Measurements from ENCODE around the gene HNRNPA0.
A peak's percentile ranks its signal among the peaks of the same experiment; 100 is the strongest.
"Not testable (repeated sequence)": the region's sequence is repeated elsewhere in the genome, so short reads cannot be mapped to it uniquely, and the experiment has no call there.

Gene HNRNPA0

GRCh38 chr5:137782984-137783536 is 28.9 kb upstream of the HNRNPA0 start:
- no peak overlapping the region for H2AFZ ChIP-seq (ENCODE audit: low read depth)
- no peak overlapping the region for H3K9ac ChIP-seq
- no peaks in the 10 kb centered on the region for H3K27me3 ChIP-seq (ENCODE audit: insufficient read depth, low read depth)
- H3K4me2 ChIP-seq, result no peak overlapping the region
- TF ChIP-seq CTCF (conservative IDR thresholded peaks at IDR 0.05; ENCODE audit: low read depth, low read length), result no peak
- H3K4me3 ChIP-seq (IDR thresholded peaks at IDR 0.05; ENCODE audit: insufficient read depth, low read depth, low read length), result no peak overlapping the region
- H4K20me1 ChIP-seq (ENCODE audit: insufficient read depth), result no peaks in the 10 kb centered on the region
- H3K79me2 ChIP-seq (ENCODE audit: insufficient read depth, low read depth), result no peaks in the 10 kb centered on the region
- no peaks in the 10 kb centered on the region for H3K36me3 ChIP-seq (ENCODE audit: insufficient read depth)
- H3K27ac ChIP-seq, result no peak overlapping the region
- no peaks in the 10 kb centered on the region for H3K4me1 ChIP-seq (ENCODE audit: low read depth, poor library complexity, severe bottlenecking)

- H3K36me3 ChIP-seq (ENCODE audit: insufficient read depth), result no peaks in the 10 kb centered on the region
- no peak overlapping the region for H3K4me2 ChIP-seq
- H3K9ac ChIP-seq, result no peak overlapping the region
- no peak overlapping the region for H2AFZ ChIP-seq (ENCODE audit: low read depth)
- no peak overlapping the region for H3K4me3 ChIP-seq (IDR thresholded peaks at IDR 0.05; ENCODE audit: insufficient read depth, low read depth, low read length)
- H3K79me2 ChIP-seq (ENCODE audit: insufficient read depth, low read depth), result no peaks in the 10 kb centered on the region
- no peak overlapping the region for H3K27ac ChIP-seq
- no peak for TF ChIP-seq CTCF (conservative IDR thresholded peaks at IDR 0.05; ENCODE audit: low read depth, low read length)
- H3K4me1 ChIP-seq (ENCODE audit: low read depth, poor library complexity, severe bottlenecking), result no peaks in the 10 kb centered on the region
- H3K27me3 ChIP-seq (ENCODE audit: insufficient read depth, low read depth), result no peaks in the 10 kb centered on the region
- no peaks in the 10 kb centered on the region for H4K20me1 ChIP-seq (ENCODE audit: insufficient read depth)
Measured at GRCh38 chr5:137782055-137782454, 27.9 kb upstream of the HNRNPA0 start.

GRCh38 chr5:137778772-137779564 is 24.8 kb upstream of the HNRNPA0 start:
- H3K79me2 ChIP-seq (ENCODE audit: insufficient read depth, low read depth), result no peaks in the 10 kb centered on the region
- H4K20me1 ChIP-seq (ENCODE audit: insufficient read depth), result no peaks in the 10 kb centered on the region
- no peak overlapping the region for H3K27ac ChIP-seq
- H3K4me3 ChIP-seq (IDR thresholded peaks at IDR 0.05; ENCODE audit: insufficient read depth, low read depth, low read length), result no peak overlapping the region
- no peaks in the 10 kb centered on the region for H3K36me3 ChIP-seq (ENCODE audit: insufficient read depth)
- H3K4me1 ChIP-seq (ENCODE audit: low read depth, poor library complexity, severe bottlenecking), result no peaks in the 10 kb centered on the region
- no peak overlapping the region for H3K4me2 ChIP-seq
- no peaks in the 10 kb centered on the region for H3K27me3 ChIP-seq (ENCODE audit: insufficient read depth, low read depth)
- no peak overlapping the region for H3K9ac ChIP-seq
- H2AFZ ChIP-seq (ENCODE audit: low read depth), result no peak overlapping the region
- peak; percentile 70 for TF ChIP-seq CTCF (conservative IDR thresholded peaks at IDR 0.05; ENCODE audit: low read depth, low read length)

GRCh38 chr5:137767937-137768336 is 13.8 kb upstream of the HNRNPA0 start:
- not testable (repeated sequence) for H2AFZ ChIP-seq (ENCODE audit: low read depth); H3K4me2 ChIP-seq; H3K27me3 ChIP-seq (ENCODE audit: insufficient read depth, low read depth); H3K4me3 ChIP-seq (IDR thresholded peaks at IDR 0.05; ENCODE audit: insufficient read depth, low read depth, low read length); H3K9ac ChIP-seq; H3K79me2 ChIP-seq (ENCODE audit: insufficient read depth, low read depth); H3K4me1 ChIP-seq (ENCODE audit: low read depth, poor library complexity, severe bottlenecking); H4K20me1 ChIP-seq (ENCODE audit: insufficient read depth); H3K36me3 ChIP-seq (ENCODE audit: insufficient read depth); H3K27ac ChIP-seq

DNA sequence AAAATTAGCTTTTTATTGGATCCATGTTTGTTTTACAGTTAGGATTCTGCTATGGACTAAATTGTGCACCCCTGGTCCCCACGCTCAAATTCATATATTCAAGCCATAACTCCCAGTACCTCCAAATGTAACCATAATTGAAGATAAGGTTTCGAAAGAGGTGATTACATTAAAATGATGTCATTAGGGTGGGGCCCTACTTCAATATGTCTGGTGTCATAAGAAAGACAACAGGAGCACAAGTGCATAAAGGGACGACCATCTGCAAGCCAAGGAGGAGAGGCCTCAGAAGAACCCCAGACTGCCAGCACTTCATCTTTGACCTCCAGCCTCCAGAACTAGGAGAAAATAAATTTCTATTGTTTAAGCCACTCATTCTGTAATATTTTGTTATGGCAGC is 7.4 kb upstream of the HNRNPA0 start:
- Histone ChIP-seq H3K9ac (no peak overlapping the region), H3K4me3 (IDR thresholded peaks at IDR 0.05; ENCODE audit: insufficient read depth, low read depth, low read length) (no peak overlapping the region), H3K4me2 (no peak overlapping the region), H3K36me3 (ENCODE audit: insufficient read depth) (no peaks in the 10 kb centered on the region), H3K4me1 (ENCODE audit: low read depth, poor library complexity, severe bottlenecking) (no peaks in the 10 kb centered on the region), H3K79me2 (ENCODE audit: insufficient read depth, low read depth) (no peaks in the 10 kb centered on the region), H2AFZ (ENCODE audit: low read depth) (no peak overlapping the region), H4K20me1 (ENCODE audit: insufficient read depth) (no peaks in the 10 kb centered on the region), H3K27me3 (ENCODE audit: insufficient read depth, low read depth) (no peaks in the 10 kb centered on the region), H3K27ac (no peak overlapping the region)
- no peak for TF ChIP-seq CTCF (conservative IDR thresholded peaks at IDR 0.05; ENCODE audit: low read depth, low read length)

Measured in KMS-11 (cell line).